Right renal cortex interstitium (tissue), 3 donors: ENCODE results near the gene BRD7. TPM values are rescaled to one million over a fixed set of nuclear protein-coding genes. Genes with fewer than 3 reads are reported as not detected.

ENCODE experiments used
- DNase-seq, 3 donors: peaks; one replicate each; pipeline ENCODE4 v3.0.0-alpha.2; 2013; ENCODE audit warnings: low read depth in 3 of 3, low spot score in 2 of 3
- polyA plus RNA-seq, 3 donors: library from polyadenylated mRNA; unstranded; fragments of 120-200 nt; gene quantifications; one replicate each; pipeline ENCODE4 v1.2.1, GENCODE V29; 2013; ENCODE audit not compliant: insufficient read length in 3 of 3

The BRD7 gene
- 100 to 1,000 TPM; 123 to 155 (median 139) TPM for polyA plus RNA-seq

DNA sequence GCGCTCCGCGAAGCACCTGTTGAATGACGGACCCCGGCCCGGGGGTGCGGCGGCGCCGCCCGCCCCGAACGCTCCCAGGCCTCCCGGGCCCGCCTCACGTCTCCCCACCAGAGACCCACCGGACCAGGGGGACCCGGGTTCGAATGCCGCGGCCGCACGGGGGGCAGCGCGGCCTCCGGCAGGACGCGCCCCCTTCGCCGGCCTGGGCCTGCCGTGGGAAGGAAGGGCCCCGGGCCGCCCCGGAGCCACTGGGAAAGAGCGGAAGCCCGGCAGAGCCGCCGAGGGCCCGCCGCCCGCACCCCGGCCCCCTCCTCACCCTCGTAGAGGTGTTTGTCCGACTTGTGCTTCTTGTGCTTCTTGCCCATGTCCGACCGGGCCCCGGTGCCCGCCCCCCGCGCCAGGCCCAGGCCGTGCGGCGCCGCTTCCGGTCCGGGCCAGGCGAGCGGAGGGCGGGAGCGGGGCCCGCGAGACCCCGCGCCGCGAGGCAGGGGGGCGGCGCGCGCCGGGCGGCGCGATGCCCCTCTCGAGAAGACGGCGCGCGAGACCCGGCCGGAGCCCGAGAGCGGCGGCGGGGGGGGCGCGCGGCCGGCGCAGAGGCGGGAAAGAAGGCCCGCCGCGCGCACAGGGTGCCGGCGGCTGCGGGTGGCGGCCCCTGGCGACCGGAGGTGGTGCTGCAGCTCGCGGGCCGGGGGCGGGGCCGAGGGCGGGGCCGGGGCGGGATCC lies at the start of gene BRD7:
BRD7 (minus strand) TSS at position 579 of the 723 bp plus-strand sequence; CDS start at position 365, 214 bp downstream.
- no peak for DNase-seq

DNA sequence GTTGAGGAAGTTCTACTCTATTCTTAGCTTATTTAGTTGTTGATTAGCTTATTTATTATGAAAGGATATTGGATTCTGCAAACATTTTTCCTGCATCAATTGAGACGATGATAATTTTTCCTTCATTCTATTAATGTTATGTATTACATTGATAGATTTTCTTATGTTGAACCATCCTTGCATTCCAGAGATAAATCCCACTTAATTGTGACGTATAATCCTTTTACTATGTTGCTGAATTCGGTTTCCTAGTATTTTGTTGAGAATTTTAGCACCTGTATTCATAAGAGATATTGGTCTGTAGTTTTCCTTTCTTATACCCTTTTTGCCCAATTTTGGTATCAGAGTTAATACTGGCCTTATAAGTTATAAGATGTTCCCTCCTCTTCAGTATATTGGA lies 47.6 kb upstream of the BRD7 start:
- no peak for DNase-seq

DNA sequence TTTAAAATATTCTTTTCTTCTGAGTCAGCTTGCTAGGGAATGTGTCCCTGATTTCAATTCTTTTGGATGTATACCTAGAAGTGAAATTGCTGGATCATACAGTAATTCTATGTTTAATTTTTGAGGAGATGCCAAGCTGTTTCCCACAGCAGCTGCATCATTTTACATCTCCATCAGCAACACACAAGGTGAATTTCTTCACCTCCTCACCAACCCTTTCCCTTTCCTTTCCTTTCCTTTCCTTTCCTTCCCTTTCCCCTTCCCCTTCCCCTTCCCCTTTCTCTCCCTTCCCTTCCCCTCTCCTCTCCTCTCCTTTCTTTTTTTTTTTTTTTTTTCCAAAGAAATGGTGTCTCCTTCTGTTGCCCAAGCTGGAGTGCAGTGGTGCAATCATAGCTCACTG lies 45.4 kb upstream of the BRD7 start:
- DNase-seq: no peak

DNA sequence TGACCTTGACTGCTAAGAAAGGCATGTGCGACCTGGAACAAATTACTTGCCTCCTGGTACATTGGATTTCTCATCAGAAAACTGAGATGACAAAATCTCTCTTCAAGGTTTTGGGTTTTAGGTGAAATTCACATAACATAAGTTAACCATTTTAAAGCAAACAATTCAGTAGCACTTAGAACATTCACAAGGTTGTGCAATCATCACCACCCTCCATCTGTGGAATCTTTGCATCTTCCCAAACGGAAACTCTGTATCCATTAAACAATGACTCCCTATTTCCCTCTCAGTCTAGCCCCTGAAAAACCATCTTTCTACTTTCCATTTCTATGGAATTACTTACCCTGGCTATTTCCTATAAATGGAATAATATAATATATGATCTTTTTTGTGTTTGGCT lies 42.2 kb upstream of the BRD7 start:
- no peak for DNase-seq

DNA sequence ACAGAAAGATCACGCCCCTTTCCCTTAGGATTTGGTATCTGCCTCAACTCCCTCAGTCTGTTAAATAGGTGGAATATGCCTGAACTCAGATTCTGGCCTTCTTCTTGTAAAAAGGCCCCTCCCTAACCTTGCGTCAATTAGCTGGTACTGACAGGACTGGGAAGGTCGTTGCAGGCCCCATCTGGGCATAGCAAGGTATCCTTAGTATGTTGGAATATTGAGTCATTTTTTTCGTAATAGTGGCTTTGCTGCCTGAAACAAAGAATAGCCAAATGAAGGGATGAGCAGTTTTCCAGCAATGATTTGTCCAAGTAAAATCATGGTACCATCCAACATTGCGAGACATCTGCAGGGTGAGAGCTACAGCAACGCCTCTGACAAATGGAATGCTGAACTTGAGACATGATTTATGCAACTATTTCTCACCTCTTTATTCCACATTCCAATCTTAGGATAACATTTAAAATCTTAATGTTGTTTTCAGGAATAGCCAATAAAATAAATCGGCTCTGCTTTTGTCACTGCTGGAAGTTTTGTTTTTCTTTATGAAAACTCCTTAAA lies 39.3 kb upstream of the BRD7 start:
- DNase-seq: no peak

DNA sequence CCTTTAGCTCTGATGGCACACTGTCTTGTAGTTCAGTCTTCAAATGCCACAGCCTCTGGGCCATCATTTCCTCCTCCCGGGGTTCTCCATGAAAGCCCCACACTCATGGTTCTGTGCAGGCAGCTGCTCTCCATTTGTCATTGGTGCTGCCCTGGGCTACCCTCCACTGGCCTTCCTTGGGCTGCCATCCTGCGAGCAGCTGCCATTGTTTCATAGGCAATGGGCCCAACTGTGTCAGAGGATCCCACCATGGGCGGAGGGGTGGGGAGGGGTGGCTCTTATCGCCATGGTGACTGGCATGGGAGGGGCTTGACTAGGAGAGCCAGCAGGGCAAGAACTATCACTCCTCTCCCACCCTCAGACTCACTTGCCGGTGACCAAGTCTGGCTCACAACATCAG lies 38.6 kb upstream of the BRD7 start:
- DNase-seq: no peak

DNA sequence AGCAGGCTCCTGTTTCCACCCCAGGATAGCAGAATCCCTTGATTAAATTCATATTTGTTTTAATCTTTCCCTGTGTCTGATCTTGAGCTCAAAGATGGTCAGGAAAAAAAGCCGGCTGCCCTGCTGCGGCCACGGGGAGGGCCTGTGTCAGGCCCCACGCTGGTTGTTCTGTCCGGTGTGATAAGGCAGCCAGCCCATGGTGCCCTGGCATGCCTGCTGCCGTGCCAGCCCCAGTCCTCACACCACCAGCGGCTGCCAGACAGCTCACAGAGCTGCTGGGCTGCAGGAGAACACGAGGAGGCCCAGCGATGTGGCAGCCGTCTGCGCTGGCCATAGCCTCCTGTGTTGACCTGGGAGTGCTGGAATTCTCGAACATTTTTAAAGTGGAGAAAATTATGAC lies 34.7 kb upstream of the BRD7 start:
- no peak for DNase-seq

DNA sequence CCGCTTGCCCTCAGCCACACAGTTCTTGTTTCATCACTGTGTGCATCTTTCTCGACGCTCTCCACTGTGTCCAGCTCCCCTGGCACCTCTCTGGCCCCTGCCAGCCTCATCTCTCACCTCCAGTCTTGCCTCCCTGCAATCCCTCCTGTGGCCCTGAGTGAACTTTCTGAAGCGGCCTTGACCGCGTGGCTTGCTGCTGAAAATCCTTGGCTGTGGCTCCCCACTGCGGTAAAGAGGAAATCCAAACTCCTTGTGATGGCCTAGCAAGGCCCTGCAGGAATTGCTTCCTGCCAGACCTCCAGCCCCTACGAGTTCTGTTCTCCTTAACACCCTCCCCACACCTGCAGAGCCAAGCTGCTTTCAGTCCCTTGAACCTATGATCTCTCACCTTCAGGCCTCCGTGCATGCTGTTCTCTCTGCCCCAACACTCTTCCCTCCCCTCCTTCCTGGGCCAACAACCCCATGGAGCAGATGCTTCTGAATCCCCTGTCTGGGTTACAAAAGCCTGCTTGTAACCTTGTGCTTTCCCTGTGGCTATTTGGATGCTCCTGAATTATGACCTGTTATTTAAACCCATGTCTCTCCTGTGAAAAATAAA lies 33.6 kb upstream of the BRD7 start:
- no peak for DNase-seq

DNA sequence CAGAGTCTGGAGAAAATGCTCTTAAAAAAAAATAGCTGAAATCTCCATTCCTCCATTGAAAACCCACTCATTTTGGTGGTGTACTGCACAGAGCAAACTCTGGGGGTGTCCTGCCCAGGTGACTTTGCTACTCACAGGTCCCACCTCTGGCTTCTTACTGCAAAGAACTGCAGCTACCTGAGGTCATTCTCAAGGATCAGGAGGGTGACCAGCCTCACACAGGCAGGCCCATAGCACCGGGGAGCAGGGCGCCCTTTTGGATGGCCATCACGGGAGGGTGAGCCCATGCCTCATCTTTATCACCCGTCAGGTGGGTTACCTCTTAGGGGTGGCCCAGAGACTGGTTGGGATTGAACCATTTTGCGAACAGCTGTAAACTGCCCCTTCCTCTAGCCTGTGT lies 32.6 kb upstream of the BRD7 start:
- no peak for DNase-seq

DNA sequence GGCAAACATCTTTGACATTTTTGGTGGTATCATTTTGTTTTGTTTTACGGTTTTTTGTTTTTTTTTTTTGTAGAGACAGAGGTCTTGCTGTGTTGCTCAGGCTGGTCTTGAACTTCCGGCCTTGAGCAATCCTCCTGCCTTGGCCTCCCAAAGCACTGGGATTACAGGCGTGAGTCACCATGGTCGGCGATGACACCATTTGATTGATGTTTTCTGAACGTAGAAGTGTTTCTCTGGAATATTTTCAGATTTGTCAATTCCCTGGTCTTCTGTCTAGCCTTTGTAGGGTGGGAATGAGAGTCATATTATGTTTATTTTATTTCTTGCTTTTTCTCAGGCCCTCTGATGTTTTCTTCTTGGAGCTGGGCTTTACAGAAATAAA lies 32.2 kb upstream of the BRD7 start:
- DNase-seq: no peak

DNA sequence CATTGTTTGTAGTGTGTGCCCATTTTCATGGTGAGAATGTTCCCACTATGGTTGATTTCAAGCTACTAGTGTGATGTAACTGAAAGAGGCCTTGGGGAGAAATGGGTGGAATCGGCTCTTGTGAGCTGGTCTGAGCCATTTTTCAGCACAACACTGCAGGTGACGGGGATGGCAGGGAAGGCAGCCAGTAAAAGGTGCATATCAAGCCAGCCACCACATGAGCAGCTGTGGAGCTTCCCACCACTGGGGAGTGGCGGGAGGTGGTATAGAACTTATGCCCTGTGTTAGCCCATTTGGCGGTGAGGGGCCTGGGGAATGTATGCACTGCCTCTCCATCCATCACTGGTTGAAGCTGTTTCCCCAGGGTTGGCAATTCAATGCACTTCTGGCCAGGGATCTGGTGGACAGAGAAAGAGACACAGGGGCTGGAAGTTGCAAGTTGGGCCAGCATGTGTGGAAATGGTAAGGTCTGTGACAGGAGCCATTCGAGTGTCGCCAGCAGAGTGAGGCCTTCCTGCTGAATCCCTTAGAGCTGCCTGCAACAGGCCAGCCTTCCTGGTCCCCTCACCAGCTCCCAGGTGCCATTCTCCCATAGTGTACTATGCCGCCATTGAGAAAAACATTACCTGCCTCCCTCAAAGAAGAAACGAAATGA lies 31.7 kb upstream of the BRD7 start:
- no peak for DNase-seq

DNA sequence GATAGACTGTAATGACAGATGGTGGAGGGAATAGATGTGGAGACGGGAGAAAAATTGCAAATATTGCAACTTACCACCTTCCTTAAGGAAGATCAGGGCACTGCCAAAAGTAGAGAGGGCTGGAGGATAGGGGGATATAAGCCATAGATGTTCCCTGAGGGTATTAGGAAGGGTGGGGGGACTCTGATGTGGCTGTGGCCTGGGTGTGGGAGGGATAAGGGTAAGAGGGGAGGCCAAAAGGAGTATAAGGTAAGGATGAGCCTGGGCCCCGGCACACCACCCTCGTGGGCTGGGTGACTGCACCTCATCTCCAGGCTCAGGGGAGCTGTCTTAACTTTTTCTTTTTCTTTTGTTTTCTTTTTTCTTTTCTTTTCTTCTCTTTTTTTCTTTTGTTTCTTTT lies 30.6 kb upstream of the BRD7 start:
- DNase-seq: no peak

DNA sequence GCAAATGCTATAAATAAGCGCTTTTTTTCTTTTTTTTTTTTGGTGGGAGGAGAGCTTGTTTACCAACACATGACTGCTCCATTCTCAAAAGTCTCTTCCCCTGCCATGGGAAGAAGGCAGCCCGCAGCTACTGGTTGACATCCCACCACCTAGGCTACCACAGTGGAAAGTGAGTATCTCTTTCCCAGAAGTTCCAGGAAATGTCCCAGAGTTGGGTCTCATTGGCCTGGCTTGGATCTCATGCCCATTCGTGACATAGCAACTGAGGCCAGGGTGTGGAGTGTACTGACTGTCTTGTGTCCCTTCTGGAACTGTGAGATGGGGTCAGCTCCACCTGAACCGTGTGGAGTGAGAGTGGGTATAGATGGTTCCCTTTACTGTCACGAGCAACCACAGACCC lies 29.5 kb upstream of the BRD7 start:
- no peak for DNase-seq

DNA sequence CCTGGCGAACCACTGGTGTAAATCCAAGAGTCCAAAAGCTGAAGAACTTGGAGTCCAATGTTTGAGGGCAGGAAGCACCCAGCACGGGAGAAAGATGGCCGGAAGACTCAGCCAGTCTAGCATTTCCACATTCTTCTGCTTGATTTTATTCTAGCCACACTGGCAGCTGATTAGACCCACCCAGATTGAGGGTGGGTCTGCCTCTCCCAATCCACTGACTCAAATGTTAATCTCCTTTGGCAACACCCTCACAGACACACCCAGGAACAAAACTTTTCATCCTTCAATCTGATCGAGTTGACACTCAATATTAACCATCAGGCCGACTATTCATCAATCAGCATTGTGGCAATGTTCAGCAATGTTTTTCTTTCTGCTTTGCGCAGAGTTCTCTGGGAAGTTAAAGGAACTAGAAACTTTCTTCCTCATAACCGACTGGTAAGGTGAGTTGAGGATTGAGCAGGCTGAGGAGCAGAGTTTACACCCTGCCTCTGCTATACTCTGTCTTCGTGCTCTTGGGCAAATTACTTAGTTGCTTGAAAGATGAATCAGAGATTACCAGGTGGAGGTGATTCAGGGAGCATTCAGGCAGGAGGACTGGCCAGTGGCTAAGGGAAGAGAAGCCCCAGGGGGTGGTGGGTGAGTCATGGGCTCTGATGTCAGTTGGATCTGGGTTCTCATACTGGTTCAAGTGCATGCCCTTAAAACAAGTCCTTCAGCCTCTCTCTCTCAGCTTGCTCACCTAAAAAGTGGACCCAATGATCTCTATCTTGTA lies 28.2 kb upstream of the BRD7 start:
- no peak for DNase-seq

DNA sequence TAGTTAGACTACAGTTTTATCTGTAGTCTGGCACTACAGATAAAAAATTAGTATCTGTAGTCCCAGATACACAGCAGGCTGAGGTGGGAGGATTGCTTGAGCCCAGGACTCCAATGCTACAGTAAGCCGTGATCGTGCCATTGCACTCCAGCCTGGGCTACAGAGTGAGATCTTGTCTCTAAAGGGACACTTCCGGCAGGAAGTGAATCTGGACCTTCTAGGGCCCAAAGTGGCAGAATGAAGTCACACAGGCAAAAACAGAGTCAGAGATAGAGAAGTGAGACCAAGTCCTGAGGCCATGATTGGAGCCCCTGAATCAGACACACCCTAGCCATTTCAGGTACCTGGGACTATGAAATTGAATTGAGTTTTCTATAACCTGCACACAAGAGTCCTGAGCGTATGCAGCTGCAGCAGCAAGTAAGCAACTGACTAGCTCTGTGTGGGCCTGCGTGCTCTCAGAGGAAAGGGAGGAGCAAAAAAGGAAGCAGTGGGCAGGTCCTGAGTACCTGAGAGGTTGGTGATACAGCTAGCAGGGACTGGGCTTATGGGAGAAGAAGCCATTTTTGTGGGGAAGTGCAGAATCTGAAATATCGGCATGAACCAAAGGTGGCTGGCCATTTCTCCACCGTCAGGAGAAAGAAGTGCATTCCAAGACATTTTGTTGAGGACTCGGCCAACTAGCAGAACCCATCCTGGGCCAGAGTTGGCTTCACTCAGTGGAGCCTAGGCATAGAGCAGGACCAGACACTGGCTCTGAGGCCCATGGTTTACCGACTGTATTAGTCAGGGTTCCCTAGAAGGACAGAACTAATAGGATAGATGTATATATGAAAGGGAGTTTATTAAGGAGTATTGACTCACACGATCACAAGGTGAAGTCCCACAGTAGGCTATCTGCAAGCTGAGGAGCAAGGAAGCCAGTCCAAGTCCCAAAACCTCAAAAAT lies 27.2 kb upstream of the BRD7 start:
- DNase-seq: no peak

DNA sequence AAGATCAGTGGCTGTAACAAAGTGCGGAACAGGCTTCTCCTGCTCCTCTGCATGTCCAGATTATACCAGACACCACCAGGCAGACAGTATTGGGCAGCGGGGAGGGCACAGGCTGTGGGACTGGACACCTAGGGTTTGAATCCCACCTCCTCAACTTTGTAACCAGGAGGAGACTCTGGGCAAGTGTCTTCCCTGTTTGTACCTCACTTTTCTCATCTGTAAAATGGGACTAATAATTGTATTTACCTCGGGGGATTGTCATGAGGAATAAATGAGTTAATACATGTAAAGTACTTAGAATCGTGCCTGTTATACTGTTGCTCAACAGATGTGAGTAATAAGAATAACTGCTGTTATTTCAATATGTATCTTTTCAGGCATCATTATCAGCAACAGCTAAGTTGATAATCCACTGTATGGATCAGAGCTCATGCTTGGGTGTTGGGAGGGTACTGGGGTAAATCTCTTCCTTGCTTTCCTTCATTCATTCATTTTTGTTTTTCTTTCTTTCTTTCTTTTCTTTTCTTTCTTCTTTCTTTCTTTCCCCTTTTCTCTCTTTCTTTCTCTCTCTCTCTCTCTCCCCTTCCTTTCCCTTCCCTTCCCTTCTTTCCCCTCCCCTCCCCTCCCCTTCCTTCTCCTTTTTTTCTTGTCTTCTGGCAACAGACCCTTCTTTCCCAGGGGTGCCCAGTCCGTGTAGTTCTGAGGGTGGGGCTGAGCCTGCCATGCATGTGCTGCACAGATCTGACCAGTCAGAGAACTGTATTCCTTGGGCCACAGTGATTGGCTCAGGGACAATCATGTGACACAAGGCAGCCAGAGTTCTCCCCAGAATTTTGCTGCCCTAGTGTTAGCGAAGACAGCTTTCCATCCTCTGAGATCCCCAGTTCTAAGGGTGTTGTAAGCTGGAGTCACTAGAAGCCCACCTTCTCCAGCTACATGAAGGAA lies 25.3 kb upstream of the BRD7 start:
- DNase-seq: no peak

DNA sequence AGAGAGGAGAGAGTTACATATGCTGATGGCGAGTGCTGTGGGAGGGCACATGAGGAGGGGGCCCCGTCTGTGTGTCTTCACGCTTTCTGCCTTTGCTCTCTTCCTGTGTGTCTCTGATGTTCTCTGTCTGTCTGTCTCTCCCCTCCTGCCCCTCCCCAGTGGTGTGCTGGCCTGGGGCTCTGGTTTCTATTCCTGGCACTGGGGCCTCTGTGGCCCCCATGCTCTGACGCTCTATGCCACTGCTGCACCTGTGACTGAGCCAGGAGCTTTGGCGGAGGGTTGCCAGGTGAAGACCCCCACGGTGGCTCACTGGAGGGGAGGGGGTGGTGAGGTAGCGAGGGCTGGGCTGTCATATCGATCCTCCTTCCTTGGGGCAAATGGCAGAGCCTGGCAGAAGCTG lies 24.6 kb upstream of the BRD7 start:
- no peak for DNase-seq

DNA sequence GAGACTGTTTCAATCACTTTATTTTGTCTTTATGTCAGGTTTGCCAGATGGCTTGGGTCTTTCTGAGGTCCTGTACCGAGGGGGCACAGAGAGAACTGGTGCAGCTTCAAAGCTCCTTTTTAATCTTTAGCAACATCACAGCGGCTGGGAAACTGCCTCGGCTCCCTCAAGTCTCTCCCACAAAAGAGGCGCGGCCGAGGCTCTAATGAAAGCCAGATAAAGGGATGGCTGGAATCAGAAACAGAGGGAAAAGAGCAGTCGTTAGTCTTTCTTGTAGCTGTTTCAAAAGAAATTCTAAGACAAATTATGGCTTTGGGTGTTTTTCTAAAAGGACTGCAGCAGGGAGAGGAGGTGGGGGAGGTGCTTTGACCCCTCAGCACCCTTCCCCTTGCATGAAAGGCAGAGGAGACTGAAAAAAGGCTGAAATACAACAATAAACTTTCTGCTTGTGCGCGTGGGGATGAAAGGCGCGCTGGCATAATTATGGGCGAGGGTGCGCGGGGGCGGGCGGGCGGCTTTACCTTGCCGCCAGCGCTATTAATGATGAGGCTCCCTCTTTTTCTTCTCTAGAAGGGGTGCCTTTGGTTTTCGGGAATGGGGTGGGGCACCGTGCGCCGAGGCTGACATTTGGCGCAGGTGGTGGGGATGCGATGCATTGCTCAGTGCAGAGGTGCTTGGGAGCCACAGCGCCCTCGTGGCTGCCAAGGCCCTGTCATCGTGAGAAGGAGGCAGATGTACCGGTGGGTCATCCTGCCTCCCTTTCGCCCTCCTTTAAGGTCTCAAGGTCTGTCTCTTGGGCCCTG lies 22.3 kb upstream of the BRD7 start:
- no peak for DNase-seq
